GM18951 (cell line): ENCODE measurements around the gene PPP1R1B.
A peak's percentile ranks its signal among the peaks of the same experiment; 100 is the strongest.

Experiments used
- POLR2A ChIP-seq: IDR thresholded peaks from 4 replicates; pipeline ENCODE4 v1.6.1; 2011; ENCODE audit warnings: mild to moderate bottlenecking; ENCODE audit not compliant: insufficient read length, insufficient read depth; ENCODE audit errors: extremely low read depth
- in situ Hi-C: fragments of 300-500 bp; cut with MboI; formaldehyde crosslinking; loops from one replicate; pipeline ENCODE4 v1.12.0; 2022; ENCODE audit warnings: low sequenced_read_pairs, mixed read lengths, inconsistent platforms; ENCODE audit not compliant: unreplicated experiment

PPP1R1B gene

DNA sequence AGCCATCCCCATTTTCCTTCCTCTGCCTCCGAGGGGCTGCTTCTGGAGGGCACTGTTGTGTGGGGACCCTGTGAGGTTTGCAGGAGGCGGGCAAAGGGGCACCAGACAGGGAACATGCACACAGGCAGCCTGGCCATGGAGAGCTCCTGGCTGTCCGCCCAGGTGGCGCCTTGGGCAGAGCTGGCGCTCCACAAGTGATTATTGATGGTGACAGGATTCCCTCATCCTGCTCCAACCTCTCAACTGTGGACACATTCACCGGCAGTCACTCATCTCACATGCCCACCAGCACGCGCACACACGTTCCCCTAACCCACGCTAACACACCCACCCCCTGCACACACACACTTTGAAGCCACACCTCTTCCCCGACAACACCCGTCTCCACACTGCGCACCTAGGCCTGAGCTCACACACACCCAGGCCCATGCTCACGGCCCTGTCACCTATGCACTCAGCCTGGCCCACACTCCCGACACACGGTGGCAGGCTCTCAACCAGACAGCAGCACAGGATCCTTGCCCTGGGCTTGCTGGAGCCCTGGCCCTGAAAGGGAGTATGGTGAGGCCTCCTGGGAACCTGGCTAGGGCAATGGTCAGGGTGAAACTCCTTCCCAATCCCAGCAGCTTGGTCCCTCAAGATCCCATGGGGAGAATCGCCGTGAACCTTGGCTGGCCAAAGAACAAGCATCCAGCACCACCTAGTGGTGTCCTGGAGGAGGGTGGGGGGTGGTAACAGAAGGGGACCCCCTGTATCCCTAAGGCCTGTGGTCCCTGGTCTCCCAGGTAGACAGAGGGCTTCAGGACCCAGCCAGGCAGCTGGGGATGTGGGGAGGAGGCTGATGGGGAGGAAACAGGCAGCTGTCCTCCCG is 45.1 kb downstream of the PPP1R1B start:
- TF ChIP-seq POLR2A: no peak
- in situ Hi-C loops: no loop called here

DNA sequence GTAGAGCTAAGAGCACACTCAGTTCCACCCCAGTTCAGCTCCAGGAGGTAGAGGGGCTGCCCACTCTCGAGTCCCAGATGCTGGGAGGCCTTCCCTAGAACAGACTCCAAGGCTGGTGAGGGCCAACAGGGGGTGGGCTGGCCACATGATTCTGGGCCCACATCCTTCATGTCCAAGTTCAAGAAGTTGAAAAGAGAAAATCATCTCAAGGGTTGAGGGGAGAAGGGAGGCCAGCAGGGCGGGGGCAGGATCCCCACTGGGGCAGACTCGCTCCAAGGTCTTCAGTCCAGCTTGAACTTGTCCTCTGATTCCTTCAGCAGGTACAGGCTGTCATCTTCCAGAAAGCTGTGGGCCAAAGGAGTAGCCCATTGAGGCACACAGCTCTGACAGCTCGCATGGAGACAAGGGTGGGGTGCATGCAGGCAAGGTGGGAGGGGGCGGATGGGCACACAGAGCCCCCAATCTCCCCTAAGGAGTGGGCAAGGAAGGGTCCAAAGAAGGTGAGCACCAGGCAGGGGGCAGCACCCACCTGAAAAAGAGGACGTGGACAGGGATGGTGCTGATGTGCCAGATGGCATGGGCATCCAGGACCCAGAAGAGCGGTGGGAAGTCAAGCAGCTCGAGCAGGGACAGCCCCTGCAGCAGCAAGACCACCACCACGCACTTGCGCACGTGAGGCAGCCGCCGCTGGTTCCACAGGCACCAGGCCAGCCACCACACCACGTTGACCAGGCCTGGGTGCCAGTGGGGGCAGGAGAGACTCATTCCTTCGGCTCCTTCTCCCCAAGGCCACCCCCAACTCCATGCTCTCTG is 46.0 kb downstream of the PPP1R1B start:
- in situ Hi-C loops: no loop called here
- no peak for TF ChIP-seq POLR2A

DNA sequence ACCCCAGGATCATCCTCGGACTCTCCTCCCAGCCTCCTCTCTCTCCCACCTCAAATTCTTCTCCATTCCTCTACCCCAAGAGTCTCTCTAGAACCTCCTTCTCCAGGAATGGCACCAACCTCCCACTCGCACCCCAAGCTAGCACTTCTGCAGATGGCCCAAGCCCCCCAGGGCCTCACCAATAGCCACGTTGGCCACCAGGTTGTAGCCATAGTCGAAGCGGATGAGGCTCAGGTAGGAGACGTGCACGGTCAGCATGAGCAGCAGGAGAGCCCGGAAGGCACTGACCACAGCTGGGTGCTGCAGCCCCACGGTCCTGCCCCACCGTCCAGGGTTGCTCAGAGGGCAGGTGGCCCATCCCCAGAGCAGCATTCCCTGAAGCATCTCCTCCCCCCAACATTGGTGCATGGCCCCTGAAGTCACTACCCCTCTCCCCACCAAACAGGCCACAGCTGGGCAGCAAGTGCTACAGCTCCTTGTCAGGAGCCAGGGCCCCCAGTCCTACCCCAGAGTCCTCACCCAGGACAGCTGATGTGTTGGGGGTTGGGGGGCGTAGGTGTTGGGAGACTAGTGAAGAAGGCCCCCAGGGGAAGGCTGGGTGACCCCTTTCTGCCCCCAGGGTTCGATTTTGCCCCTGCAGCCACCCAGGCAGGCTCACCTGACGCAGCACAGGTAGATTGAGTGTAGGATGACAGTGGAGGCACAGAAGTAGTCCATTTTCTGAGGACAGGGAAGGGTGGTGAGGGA is 46.8 kb downstream of the PPP1R1B start:
- in situ Hi-C loops: no loop called here
- TF ChIP-seq POLR2A: no peak

DNA sequence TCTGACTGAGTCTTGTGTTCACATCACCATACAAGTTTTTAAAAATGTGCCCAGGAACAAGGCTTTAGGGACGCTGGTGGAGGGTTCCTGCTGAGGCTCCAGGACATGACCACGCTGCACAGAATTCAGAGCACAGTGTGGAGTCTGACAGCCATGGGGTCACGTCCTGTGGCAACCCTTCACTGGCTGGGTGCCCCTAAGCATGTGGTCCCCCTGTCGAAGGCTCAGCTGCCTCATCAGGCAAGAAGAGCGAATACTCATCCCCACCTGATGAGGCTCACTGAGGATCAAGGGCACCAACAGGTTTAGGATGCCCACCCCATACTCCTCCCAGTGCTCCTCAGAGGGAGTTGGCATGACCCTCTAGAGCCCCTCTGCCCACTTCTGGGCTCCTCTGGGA is 47.4 kb downstream of the PPP1R1B start:
- in situ Hi-C loops: no loop called here
- no peak for TF ChIP-seq POLR2A

DNA sequence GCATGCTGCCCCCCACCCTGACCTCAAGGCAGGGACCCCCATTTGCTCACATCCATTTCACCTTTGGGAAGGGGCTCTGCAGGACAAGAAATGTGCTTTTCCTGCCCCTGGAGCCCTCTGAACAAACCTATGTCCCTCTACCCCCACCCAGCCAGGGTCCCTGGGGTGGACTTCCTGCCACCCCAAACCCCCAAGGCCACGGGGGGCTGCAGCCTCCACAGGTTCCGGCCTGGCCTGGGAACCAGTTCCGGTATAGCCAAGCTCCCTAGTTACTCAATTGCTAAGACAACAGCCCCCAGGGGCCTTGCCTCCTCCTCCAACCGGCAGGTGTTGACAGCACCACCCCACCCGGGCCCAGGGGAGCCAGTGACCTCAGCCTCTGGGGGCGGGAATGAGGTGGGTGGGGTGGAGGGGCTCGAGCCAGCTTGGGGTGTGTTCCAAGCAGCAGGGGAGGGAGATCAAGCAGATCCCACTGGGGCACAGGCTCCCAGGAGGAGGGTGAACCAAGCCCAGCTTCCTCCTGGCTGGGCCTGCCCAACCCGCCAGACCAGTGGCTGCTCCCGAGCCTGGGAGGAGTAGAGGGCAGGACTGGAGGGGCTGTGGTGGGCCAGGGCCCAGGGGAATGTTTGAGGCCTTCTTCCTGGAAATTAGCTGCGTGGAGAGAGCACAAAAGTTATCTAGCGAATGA is 48.1 kb downstream of the PPP1R1B start:
- in situ Hi-C loops: no loop called here
- no peak for TF ChIP-seq POLR2A

DNA sequence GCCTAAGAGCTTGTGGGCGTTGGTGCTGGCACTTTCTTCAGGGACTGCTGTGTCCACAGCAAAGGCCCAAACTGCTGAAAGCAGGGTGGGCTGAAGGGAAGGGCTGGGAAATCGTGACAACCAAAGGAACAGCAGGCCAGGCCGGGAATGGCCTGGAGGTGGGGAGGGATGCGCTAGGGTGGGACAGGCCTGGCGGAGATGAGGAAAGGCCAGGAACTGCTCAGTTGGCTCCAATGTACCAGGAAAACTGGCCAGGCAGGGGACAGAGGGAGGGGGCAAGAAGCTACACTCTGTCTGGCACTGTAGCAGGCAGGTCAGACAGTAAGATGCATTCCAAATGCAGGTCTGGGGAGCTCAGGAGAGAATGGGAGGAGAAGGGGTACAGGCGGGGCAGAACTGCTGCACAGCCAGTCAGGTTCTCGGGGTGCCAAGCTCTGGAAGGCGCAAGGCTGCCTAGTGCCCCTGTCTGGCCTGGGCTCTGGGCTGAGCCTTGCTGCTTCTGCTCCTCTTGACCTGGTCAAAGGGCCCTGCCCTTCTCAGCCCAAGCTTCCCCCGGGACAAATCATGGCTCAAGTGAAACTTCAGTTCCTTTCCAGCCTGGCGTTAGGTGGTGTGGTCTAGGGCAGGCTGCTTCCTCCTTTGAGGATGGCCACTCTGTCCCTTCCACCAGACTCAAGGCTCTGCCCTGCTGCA is 48.8 kb downstream of the PPP1R1B start:
- in situ Hi-C loops: no loop called here
- TF ChIP-seq POLR2A: no peak

DNA sequence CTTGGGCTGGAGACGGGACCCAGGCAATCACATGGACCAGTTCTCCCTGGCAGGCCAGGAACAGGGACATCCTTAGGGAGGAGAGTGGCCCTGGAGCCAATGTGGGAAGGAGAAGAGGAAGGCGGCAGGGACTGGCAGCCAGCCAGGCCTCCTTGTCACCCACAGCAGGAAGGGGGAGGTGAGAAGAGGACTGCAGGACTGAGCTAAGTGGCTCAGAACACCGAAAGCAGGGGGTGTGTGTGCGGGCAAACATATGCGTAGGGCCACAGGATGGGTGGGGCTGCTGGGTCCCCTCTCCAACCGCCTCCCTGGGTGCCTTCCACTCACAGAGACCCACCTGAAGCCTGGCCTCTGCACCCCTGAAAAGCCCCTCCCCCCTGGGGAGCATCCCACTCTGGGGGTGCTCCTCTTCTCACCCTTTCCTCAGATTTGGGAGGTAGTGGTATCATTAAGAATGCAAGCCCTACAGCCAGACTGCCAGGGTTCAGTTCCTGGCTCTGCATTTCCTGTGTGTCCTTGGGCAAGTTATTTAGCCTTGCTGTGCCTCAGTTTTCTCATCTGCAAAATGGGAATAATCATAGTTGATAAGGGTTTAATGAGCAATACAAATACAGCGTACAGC is 49.6 kb downstream of the PPP1R1B start:
- TF ChIP-seq POLR2A: peak; percentile 27
- in situ Hi-C loops: no loop called here

DNA sequence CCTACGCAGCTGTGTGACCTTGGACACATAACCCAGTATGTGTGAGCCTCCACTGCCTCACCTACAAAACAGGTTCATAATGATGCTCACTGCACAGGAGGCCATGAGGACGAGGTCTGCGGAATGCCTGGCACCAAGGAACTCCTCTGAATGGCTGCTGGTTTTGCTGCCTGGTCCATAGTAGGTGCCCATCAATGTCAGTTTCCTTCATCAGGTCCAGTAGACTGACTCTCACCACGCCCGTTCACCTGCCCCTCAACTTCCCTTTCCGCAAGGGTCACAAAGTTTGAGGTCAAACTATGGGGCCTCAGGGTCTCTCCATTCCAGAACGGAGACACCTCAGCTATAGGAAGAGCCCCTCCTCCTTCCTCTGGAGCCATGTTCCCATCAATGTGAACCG is 50.3 kb downstream of the PPP1R1B start:
- no peak for TF ChIP-seq POLR2A
- in situ Hi-C loops: no loop called here

DNA sequence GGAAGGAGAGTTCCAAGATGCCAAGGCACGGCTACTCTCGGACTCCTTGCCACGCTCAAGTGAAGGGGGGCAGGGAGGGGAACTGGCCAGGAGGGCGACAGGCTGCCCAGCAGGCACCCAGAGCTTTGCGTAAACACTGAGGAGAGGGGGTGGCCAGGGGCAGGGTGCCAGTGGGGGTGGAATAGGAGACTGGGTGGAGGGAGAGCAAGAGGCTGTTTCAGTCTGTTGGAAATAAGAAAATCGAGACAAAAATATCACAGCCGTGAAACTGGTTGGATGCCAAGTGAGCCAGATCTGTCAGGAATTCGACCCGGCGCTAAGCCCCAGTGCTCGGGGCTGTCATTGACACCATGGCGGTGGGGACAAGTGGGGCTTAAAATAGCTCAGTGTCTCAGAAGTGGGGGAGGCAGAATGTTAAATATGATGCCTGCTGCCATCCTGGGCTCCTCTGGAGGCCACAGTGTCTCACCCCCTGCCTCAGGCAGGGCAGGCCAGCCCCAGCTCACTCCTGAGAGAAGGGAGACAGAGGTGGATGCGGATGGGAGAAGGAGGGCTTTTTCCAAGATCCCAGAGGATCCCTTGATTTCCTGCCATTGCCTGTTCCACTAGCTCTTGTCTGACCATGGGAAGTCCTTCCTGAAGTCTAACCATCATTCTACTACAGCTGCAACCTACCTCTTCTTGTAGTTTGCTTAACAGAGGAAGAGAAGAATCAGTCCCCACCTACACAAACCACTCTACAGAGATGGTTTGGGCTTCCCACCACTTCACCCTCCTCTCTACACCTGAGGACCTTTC is 51.0 kb downstream of the PPP1R1B start:
- TF ChIP-seq POLR2A: no peak
- in situ Hi-C loops: no loop called here

DNA sequence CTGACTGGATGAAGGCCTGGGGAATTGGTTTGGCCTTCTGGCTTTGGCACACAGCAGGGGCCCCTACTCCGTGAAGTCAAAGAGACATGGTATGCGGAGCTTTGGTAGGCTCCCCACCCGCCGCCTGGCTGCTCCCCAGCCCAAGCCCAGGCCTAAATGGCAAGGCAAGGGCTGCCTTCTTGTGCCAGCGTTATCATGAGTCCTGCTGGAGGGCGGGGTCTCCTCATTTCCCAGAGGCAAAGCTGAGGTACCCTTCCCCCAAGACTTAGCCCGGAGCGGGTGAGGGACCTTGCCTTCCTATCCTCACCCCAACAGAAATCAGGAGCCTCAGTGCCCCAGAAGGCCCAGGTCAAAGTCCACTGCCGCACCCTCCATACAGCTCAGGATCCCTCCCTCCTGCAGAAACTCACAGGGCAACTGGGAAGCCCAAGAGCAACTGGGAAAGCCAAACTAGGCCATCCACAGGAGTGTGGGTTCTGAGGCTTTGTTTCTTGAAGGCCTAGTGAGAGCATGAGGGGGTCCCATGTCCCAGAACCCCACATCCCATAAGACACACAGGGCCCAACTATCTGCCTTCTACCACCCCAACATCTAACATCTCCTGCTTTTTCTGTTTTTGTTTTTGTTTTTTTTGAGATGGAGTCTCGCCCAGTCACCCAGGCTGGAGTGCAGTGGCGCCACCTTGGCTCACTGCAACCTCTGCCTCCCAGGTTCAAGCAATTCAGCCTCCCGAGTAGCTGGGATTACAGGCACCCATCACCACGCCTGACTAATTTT is 51.8 kb downstream of the PPP1R1B start:
- in situ Hi-C loops: no loop called here
- TF ChIP-seq POLR2A: no peak
